B cell (primary cell): Measurements from ENCODE around the gene BUB3.

Experiments
- EZH2 ChIP-seq: IDR thresholded peaks from 2 replicates; pipeline ENCODE4 v1.6.1; 2012; ENCODE audit warnings: borderline replicate concordance, low read depth, mild to moderate bottlenecking, moderate library complexity, low read length; ENCODE audit not compliant: insufficient read depth, poor library complexity, severe bottlenecking
- TF ChIP-seq, protein P1 (sequence below): fragments of 200-600 bp; IDR thresholded peaks from one replicate; pipeline ENCODE4 v1.8.0; 2022; ENCODE audit warnings: antibody characterized with exemption, mild to moderate bottlenecking

DNA sequence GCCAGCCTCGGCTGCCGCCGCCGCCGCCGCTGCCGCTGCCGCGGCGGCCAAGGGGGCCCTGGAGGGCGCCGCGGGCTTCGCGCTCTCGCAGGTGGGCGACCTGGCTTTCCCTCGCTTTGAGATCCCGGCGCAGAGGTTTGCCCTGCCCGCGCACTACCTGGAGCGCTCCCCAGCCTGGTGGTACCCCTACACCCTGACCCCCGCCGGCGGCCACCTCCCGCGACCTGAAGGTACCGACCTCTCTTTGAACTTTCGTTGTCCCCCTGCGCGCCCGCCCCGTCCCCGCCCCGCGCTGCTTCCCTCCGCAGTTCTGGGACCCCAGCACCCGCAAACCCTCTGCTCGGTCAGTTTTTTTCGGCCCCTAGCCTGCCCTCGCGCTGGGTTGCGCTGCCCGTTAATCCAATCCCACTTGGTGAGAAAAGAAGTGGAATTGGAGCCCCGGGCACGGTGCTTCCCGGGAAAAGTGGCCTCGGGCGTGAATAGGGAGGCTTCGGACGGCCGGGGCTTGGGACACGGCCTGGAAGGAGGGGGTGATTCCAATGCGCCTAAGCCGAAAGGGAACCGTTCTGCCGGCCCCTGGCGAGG lies 17.9 kb upstream of the BUB3 start:
- no peak for TF ChIP-seq EZH2
- TF ChIP-seq, protein P1, sequence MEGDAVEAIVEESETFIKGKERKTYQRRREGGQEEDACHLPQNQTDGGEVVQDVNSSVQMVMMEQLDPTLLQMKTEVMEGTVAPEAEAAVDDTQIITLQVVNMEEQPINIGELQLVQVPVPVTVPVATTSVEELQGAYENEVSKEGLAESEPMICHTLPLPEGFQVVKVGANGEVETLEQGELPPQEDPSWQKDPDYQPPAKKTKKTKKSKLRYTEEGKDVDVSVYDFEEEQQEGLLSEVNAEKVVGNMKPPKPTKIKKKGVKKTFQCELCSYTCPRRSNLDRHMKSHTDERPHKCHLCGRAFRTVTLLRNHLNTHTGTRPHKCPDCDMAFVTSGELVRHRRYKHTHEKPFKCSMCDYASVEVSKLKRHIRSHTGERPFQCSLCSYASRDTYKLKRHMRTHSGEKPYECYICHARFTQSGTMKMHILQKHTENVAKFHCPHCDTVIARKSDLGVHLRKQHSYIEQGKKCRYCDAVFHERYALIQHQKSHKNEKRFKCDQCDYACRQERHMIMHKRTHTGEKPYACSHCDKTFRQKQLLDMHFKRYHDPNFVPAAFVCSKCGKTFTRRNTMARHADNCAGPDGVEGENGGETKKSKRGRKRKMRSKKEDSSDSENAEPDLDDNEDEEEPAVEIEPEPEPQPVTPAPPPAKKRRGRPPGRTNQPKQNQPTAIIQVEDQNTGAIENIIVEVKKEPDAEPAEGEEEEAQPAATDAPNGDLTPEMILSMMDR: no peak
